Stomach (tissue), 9 donors: Measurements from ENCODE around the gene UPK3BL2. TPM values are rescaled to one million over a fixed set of nuclear protein-coding genes. Genes with fewer than 3 reads are reported as not detected.
"Not testable (repeated sequence)": the region's sequence is repeated elsewhere in the genome, so short reads cannot be mapped to it uniquely, and the experiment has no call there.

Experiments
- DNase-seq, 2 donors: peaks; one replicate each; pipeline versions ENCODE4 v3.0.0 to v3.0.0-alpha.2; 2013 to 2019
- H3K27ac ChIP-seq, 5 donors: fragments of 200-600 bp in 4 of 5; sonication (generic) in 4 of 5; one replicate each; pipeline ENCODE4 v1.5.1; 2013 to 2019; ENCODE audit warnings: mild to moderate bottlenecking in 1 of 5, moderate library complexity in 1 of 5
- H3K27me3 ChIP-seq, 3 donors: fragments of 200-600 bp; sonication (generic); one replicate each; pipeline ENCODE4 v1.5.1; 2017 to 2019; ENCODE audit warnings: mixed run types in 1 of 3
- H3K36me3 ChIP-seq, 4 donors: fragments of 200-600 bp; sonication (generic); 1 replicate in 3 of 4; 2 replicates in 1 of 4; pipeline ENCODE4 v1.5.1; 2016 to 2019
- H3K4me1 ChIP-seq, 4 donors: fragments of 200-600 bp; sonication (generic); one replicate each; pipeline ENCODE4 v1.5.1; 2016 to 2019
- H3K4me3 ChIP-seq, 4 donors: fragments of 200-600 bp; sonication (generic) in 3 of 4; one replicate each; pipeline ENCODE4 v1.5.1; 2016 to 2019; ENCODE audit warnings: mild to moderate bottlenecking in 1 of 4
- H3K9me3 ChIP-seq, 4 donors: fragments of 200-600 bp; sonication (generic); one replicate each; pipeline ENCODE4 v1.5.1; 2016 to 2019
- WGBS, 5 donors: extraction: QIAGEN DNeasy Blood & Tissue Kit in 3 of 5; methylation state at CpG; one replicate each; pipeline versions ENCODE4 v1.1.5 to v1.1.7; 2013 to 2018; 5-methylcytosine and 5-hydroxymethylcytosine counted together
- intact Hi-C: fragments of 100-400 bp; cut with DNase I; formaldehyde crosslinking; loops from one replicate; pipeline ENCODE4 v1.15.1; 2023; ENCODE audit warnings: low total_unique reads
- polyA plus RNA-seq, 3 donors: library from polyadenylated mRNA; stranded (reverse); fragments of 200-250 nt; gene quantifications; one replicate each; pipeline ENCODE4 v1.2.3, GENCODE V29; 2013
- total RNA-seq, 5 donors: library from RNA; depleted of rRNA; stranded (reverse); fragments of >200 nt; gene quantifications; one replicate each; pipeline versions ENCODE4 v1.1.0 to v1.2.3, GENCODE V29; 2014 to 2016
- donor health status: healthy with polysubstance abuse.
- donor health status: Bipolar disorder and iron deficiency.
- donor health status: healthy.

UPK3BL2 gene
- total and polyA plus RNA-seq, 8 donors: 0.89 to 37.3 (median 11.7) TPM; not detected in 3

DNA sequence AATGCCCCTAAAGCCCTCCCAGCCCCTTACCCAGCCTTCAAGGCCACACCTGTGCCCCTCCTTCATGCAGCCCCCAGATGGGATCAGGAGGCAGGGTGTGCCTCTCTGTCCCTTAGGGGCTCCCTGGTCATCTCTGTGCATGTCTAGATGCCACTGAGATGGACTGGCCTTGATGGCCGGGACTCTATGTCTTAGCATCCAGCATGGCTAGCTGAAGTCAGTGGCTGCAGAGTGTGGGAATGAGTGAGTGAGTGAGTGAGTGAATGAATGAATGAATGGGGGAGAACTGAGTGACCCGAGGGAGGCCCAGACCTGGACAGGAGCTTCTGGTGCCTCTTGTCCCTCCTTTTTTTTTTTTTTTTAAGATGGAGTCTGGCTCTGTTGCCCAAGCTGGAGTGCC, 11.4 kb downstream of the UPK3BL2 start:
- H3K4me3 ChIP-seq, intact Hi-C loops, H3K36me3 ChIP-seq, H3K9me3 ChIP-seq, H3K4me1 ChIP-seq, H3K27me3 ChIP-seq, H3K27ac ChIP-seq, DNase-seq: not testable (repeated sequence)
- WGBS, 5 donors: 90 to 100% (median 96%) methylated on average over 2 of the region's 2 CpGs

GRCh38 chr7:102531583-102531982, 11.9 kb downstream of the UPK3BL2 start:
- H3K36me3 ChIP-seq, H3K9me3 ChIP-seq, H3K4me1 ChIP-seq, DNase-seq, H3K27ac ChIP-seq, intact Hi-C loops, H3K27me3 ChIP-seq, H3K4me3 ChIP-seq: not testable (repeated sequence)
- WGBS, 5 donors: no CpG with 5 or more reads among the region's 7 CpGs

- DNase-seq, H3K9me3 ChIP-seq, H3K4me3 ChIP-seq, H3K27ac ChIP-seq, H3K4me1 ChIP-seq, intact Hi-C loops, H3K36me3 ChIP-seq, H3K27me3 ChIP-seq: not testable (repeated sequence)
- 93 to 100% (median 100%) methylated on average over 1 to 3 of the region's 13 CpGs; no CpG with 5 or more reads in 1 of the 5 donors for WGBS, 5 donors
Measured at GRCh38 chr7:102527822-102528793, 15.4 kb downstream of the UPK3BL2 start.

DNA sequence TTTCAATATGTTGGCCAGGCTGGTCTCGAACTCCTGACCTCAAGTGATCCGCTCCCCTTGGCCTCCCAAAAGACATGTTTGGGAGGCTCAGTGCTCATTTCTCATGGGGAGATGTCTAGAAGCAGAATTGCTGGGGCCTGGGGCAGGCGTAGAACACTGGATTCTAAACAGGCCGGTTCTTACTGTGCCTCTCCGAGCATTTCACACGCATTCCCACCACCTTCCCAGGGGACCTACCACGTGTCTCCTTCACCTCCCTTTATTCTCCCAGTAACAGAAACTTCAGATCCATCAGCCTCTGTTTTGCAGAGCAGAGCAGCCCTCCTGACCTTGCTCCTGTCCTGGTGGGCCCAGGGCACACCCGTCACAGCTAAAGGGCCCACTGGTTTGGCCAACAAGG, 16.3 kb downstream of the UPK3BL2 start:
- H3K27ac ChIP-seq, H3K27me3 ChIP-seq, H3K4me3 ChIP-seq, H3K36me3 ChIP-seq, DNase-seq, H3K4me1 ChIP-seq, intact Hi-C loops, H3K9me3 ChIP-seq: not testable (repeated sequence)
- 82 to 86% (median 82%) methylated on average over 1 of the region's 8 CpGs; no CpG with 5 or more reads in 2 of the 5 donors for WGBS, 5 donors

GRCh38 chr7:102524803-102525202, 18.7 kb downstream of the UPK3BL2 start:
- H3K36me3 ChIP-seq, DNase-seq: not testable (repeated sequence)

GRCh38 chr7:102520797-102521196, 22.7 kb downstream of the UPK3BL2 start:
- H3K27ac ChIP-seq, H3K4me1 ChIP-seq, H3K36me3 ChIP-seq, intact Hi-C loops, H3K27me3 ChIP-seq, DNase-seq, H3K4me3 ChIP-seq, H3K9me3 ChIP-seq: not testable (repeated sequence)
- WGBS, 5 donors: 81 to 86% (median 83%) methylated on average over 4 of the region's 5 CpGs; no CpG with 5 or more reads in 2 of the 5 donors

More at GRCh38 chr7:102524803-102525202, 18.7 kb downstream of the UPK3BL2 start:
- H3K27ac ChIP-seq, H3K9me3 ChIP-seq, intact Hi-C loops, H3K4me3 ChIP-seq, H3K4me1 ChIP-seq, H3K27me3 ChIP-seq: not testable (repeated sequence)
- 42 to 71% (median 43%) methylated on average over 1 of the region's 2 CpGs; no CpG with 5 or more reads in 2 of the 5 donors for WGBS, 5 donors

DNA sequence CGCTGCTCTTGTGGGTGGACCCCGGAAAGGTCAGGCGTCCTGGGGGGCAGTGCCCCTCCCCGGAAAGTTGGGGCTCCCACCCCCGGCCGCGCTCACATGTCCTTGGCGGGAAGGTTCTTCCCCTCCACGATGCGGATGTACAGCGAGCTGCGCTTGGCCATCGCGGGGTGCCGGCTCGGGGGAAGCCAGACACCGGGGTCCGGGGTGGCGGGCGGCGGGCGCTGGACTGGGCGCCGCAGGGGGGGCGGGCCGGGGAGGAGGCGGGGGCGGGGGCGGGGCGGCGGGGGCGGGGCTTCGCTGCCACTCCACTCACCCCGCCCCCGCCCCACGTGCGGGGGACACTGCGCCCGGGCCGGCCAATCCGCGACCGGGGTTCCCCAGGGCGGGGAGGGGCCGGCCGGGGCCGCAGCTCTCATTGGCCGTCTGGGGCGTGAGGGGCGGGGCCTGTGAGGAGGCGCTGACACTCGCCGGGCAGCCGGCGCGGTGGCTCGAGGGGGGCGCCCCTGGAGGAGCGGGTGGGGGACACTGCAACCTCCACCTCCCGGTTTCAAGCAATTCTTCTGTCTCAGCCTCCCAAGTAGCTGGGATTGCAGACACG, 25.8 kb downstream of the UPK3BL2 start, which contains the start of gene RASA4B:
TSS of gene RASA4B (minus strand) at position 228 of the 598 bp plus-strand sequence. CDS start at position 161, 67 bp downstream.
- H3K9me3 ChIP-seq, H3K4me1 ChIP-seq, intact Hi-C loops, H3K27ac ChIP-seq, H3K27me3 ChIP-seq, H3K36me3 ChIP-seq: not testable (repeated sequence)
- peak; percentile 18 to 36 for DNase-seq
- H3K4me3 ChIP-seq: peak within 1 kb of the TSS in 2 of 4 donors; percentile 23 to 29
- 0 to 2% methylated on average over 5 to 12 of the region's 61 CpGs; no CpG with 5 or more reads in 3 of the 5 donors for WGBS, 5 donors

DNA sequence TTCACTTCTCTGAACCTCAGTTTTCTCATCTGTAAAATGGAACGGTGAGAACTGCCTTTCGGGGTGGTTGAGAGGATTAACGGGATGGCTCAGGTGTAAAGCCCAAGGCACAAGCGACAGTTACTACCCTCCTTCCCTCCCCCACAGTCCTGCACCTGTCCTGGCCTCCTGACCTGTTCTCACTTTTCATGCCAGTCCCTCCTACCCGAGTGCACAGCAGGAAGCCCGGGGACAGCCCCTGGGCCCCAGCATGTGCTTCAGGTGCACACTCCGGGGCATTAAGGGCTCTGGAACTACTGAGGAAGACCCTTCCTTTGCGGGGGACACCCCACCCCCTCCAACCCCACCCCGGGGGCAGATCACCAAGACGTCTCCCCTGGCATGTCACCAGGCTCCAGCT, 26.5 kb downstream of the UPK3BL2 start:
- intact Hi-C loops, H3K9me3 ChIP-seq, H3K27ac ChIP-seq, H3K27me3 ChIP-seq, H3K4me3 ChIP-seq, H3K4me1 ChIP-seq, H3K36me3 ChIP-seq, DNase-seq: not testable (repeated sequence)
- WGBS, 5 donors: no CpG with 5 or more reads among the region's 10 CpGs

DNA sequence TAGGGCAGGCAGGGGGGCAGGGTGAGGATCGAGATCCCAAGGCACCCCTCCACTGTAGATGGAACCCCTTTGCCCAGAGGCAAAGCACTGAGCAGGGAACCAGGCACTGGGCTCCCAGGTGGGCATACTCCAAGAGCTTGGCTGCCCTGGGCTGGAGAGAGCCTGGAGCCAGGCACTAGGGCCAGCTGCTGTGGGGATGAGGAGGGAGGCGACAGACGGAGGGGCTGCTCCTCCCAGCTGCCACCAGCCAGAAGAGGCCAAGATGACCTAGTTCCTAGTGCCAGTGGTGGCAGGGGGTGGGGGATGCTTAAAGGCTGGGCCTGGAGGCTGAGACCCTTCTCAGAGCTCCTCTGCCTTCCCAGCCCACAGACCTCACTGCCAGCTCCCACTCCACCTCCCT, 27.6 kb downstream of the UPK3BL2 start:
- H3K27ac ChIP-seq, H3K4me3 ChIP-seq, intact Hi-C loops, H3K9me3 ChIP-seq, H3K4me1 ChIP-seq, H3K36me3 ChIP-seq, H3K27me3 ChIP-seq, DNase-seq: not testable (repeated sequence)
- WGBS, 5 donors: no CpG with 5 or more reads among the region's 3 CpGs

DNA sequence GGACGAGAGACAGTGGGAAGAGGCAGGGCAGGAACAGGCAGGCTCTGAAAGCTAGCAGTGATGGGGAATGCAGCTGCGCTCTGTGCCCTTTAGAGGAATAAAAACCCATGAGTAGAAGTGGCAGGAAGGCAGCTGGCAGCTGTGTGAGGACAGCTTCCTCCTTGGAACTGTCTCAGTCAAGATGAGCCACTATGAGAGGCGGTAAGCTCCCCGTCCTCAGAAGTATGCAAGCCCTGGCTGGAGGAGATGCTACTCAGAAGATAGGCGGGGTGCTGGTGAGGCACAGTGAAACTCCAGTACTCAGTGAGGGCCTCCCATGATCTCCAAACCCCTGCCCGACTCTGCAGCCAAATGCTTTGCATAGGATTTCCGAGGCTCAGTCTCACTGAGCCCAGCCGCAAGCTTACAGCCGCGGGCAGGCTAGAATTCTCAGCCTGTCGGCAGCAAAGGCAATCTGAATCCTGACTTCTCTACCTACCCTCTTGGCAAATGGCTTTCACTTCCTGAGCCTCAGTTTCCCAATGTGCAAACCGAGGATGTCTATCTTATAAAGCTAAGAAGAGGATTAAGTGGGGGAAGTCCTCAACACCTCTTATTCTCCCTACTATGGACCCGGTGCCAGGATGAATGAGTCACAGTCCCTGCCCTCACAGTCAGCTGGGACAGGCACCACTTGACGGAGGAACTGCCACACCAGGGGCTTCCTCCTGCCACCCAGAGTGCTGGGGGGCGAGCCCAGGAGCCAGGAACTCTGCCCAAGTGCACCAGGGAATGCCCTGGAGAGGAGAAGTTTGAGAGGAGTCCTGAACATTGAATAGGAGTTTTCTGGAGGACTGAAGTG, 28.4 kb downstream of the UPK3BL2 start:
- intact Hi-C loops, H3K27me3 ChIP-seq, DNase-seq, H3K9me3 ChIP-seq, H3K36me3 ChIP-seq, H3K4me1 ChIP-seq, H3K27ac ChIP-seq, H3K4me3 ChIP-seq: not testable (repeated sequence)
- 50 to 100% (median 53%) methylated on average over 2 of the region's 15 CpGs; no CpG with 5 or more reads in 2 of the 5 donors for WGBS, 5 donors

DNA sequence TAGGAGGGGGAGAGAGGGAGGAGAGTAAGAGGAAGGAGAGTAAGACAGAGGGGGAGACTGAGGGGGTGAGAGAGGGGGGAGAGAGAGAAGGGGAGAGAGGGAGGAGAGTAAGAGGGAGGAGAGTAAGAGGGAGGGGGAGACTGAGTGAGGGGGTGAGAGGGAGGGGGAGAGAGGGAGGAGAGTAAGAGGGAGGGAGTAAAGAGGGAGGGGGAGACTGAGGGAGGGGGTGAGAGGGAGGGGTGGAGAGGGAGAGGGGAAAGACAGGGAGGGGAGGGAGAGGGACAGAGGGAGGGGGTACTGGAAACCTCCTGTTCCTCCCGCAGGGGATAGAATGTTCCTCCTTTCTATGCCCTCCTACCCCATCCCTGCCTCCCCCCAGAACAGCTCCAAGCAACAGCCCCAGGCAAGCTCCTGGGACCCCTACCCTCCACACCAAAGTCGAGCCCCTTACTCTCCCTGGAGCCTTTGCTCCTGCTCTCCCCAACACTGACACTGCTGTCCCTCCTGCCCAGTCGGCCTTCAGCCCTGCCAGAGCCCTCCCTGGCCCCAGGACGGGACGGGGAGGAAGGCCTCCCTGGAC, 30.8 kb downstream of the UPK3BL2 start:
- intact Hi-C loops, H3K36me3 ChIP-seq, H3K4me1 ChIP-seq, H3K27me3 ChIP-seq, H3K9me3 ChIP-seq: not testable (repeated sequence)
- DNase-seq: peak; percentile 23 to 95
- H3K4me3 ChIP-seq: peak overlapping the region in 3 of 4 donors; percentile 7 to 31 (median 25)
- peak overlapping the region; percentile 46 to 78 (median 75) for H3K27ac ChIP-seq
- WGBS, 5 donors: 0 to 28% (median 9%) methylated on average over 2 to 5 of the region's 5 CpGs
